ENCODE results near the gene AGAP5. TPM values are rescaled to one million over a fixed set of nuclear protein-coding genes. Genes with fewer than 3 reads are reported as not detected.

Gene AGAP5
- total RNA-seq, 5 donors from 2014 or later (not counting 1 experiment from before 2014, with no cell fraction given): 11.6 to 17.0 (median 14.7) TPM

DNA sequence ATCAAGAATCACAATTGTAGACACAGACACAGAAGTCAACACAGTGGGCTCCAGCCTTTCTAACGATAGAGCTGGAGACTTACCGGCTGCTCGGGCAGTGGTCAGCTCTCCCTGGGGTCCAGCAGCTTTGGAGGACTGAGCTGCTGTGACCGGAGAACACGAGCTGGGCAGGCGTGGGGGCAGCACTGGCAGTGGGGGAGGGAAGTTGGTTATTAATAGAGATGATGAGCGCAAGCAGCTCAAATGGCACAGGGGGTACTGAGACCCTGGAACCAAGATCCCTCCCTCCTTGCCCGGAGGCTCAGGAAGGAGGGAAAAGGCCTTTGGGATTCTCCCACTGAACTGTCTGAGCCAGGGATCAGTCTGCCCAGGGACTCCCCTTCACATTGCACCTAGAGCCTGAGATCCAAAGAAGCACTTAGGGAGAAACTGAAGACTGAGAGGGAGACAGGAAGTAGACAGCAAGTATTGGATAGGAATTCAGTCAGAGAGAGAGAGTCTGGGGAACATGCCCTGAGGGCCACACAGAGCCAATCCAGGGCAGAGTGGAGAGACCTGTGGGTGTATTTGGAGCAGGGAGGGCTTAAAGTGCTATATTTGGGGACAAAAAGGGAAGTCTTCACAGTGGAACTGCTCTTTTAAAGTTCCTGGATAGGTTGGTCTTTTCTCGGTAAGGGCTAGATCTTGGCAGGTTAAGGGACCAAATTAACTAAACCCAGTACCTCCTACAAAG lies 56.4 kb downstream of the AGAP5 start, which contains the start of gene MYOZ1:
Gene MYOZ1, minus strand, starts transcription at position 147 of the 733 bp plus-strand sequence. CDS start 1,457 bp downstream, outside the sequence.
- Mint-ChIP-seq H3K4me1 (peaks cover 4 to 10% (median 4%) of the 10 kb centered on the region in 3 donors), H3K9me3 (no peaks in the 10 kb centered on the region), H3K27ac (no peak within 1 kb of the TSS), H3K27me3 (peaks cover 2 to 9% of the 10 kb centered on the region in 2 donors), H3K36me3 (no peaks in the 10 kb centered on the region), H3K4me3 (no peak within 1 kb of the TSS)
- H3K36me3 ChIP-seq (ENCODE audit: control insufficient read depth in 2 of 2, extremely low read depth in 1 of 2, insufficient read depth in 1 of 2, low read length in 1 of 2): no peaks in the 10 kb centered on the region
- peaks cover 0 to 2% of the 10 kb centered on the region in 2 experiments for H3K4me1 ChIP-seq (ENCODE audit: control insufficient read depth in 1 of 2, extremely low read depth in 1 of 2, insufficient read depth in 2 of 2, low read length in 2 of 2)
- no peak within 1 kb of the TSS for H3K27ac ChIP-seq (ENCODE audit: low read length)
- H3K9me3 ChIP-seq: no peaks in the 10 kb centered on the region
- ATAC-seq (replicated peaks in 1 of 4) (no peak), DNase-seq (no peak)
- ChIA-PET POLR2A (interaction anchor here in 1 of 2 donors (0.7 kb wide), 1 partner anchor 1256 kb away, joined by 3 read pairs; no protein-coding TSS in a partner anchor), CTCF (interaction anchor here in 1 of 2 donors (1.2 to 1.6 kb wide), 2 partner anchors 16 to 40 kb away, joined by 3 to 5 read pairs; no protein-coding TSS in a partner anchor)
- no peak within 1 kb of the TSS for H3K4me3 ChIP-seq (ENCODE audit: control insufficient read depth in 1 of 2, extremely low read depth in 1 of 2, low read length in 1 of 2)
- 95% methylated on average over 6 of the region's 9 CpGs for WGBS (ENCODE audit: insufficient coverage)
- H3K27me3 ChIP-seq (replicated peaks in 1 of 2; ENCODE audit: control insufficient read depth in 2 of 2, extremely low read depth in 1 of 2, insufficient read depth in 2 of 2, low read length in 1 of 2): peaks cover 0 to 17% of the 10 kb centered on the region in 2 experiments

DNA sequence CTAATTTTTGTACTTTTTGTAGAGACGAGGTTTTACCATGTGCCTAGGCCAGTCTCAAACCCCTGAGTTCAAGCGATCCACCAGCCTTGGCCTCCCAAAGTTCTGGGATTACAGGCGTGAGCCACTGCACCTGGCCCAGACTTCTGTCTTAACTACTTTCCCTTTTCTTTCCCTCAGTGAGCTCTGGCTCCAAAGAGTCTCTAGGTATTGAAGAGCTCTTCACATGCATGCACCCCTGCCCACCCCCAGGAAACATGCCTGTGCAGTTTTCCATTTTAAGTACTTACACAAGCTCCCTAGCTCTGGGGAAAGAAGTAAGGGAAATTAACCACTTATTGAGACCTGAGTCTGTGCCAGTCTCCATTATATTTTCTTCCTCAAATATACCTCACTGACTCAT lies 58.6 kb downstream of the AGAP5 start:
- Histone ChIP-seq H3K4me3 (ENCODE audit: control insufficient read depth in 1 of 2, extremely low read depth in 1 of 2, low read length in 1 of 2) (no peak overlapping the region), H3K9me3 (no peaks in the 10 kb centered on the region), H3K36me3 (ENCODE audit: control insufficient read depth in 2 of 2, extremely low read depth in 1 of 2, insufficient read depth in 1 of 2, low read length in 1 of 2) (no peaks in the 10 kb centered on the region), H3K4me1 (ENCODE audit: control insufficient read depth in 1 of 2, extremely low read depth in 1 of 2, insufficient read depth in 2 of 2, low read length in 2 of 2) (peaks cover 0 to 2% of the 10 kb centered on the region in 2 experiments), H3K27me3 (replicated peaks in 1 of 2; ENCODE audit: control insufficient read depth in 2 of 2, extremely low read depth in 1 of 2, insufficient read depth in 2 of 2, low read length in 1 of 2) (peaks cover 0 to 22% of the 10 kb centered on the region in 2 experiments), H3K27ac (ENCODE audit: low read length) (no peak overlapping the region)
- Mint-ChIP-seq H3K4me1 (peaks cover 3 to 5% (median 3%) of the 10 kb centered on the region in 3 donors), H3K27ac (no peak overlapping the region), H3K36me3 (no peaks in the 10 kb centered on the region), H3K9me3 (no peaks in the 10 kb centered on the region), H3K27me3 (peaks cover 2 to 9% of the 10 kb centered on the region in 2 donors), H3K4me3 (no peak overlapping the region)
- POLR2A ChIA-PET: no interaction called here
- WGBS (ENCODE audit: insufficient coverage): 86% methylated on average over 3 of the region's 3 CpGs
- CTCF ChIA-PET: no interaction called here
- no peak for ATAC-seq (replicated peaks in 1 of 4)
- no peak for DNase-seq

DNA sequence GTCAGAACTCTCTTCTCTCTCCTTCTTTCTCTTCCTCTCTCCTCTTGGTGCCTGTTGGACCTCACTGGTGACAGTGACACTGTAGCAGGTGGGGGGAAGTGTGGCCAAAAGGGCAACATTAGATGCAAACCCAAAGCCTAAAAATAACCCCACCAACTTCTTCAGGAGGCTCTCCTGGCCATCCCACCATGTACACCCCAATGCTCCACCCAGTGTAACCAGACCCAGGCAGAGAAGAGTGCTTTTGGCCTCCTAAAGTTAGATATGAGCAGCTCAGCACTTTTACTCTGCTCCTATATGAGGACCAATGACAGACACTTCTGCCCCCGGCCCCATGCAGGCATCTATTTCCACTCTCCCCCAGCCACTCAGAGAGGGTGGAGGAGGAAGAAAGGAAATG lies 62.1 kb downstream of the AGAP5 start:
- Histone ChIP-seq H3K4me3 (ENCODE audit: control insufficient read depth in 1 of 2, extremely low read depth in 1 of 2, low read length in 1 of 2) (no peak overlapping the region), H3K36me3 (ENCODE audit: control insufficient read depth in 2 of 2, extremely low read depth in 1 of 2, insufficient read depth in 1 of 2, low read length in 1 of 2) (no peaks in the 10 kb centered on the region), H3K9me3 (no peaks in the 10 kb centered on the region), H3K27me3 (replicated peaks in 1 of 2; ENCODE audit: control insufficient read depth in 2 of 2, extremely low read depth in 1 of 2, insufficient read depth in 2 of 2, low read length in 1 of 2) (peaks cover 0 to 8% of the 10 kb centered on the region in 2 experiments), H3K4me1 (ENCODE audit: control insufficient read depth in 1 of 2, extremely low read depth in 1 of 2, insufficient read depth in 2 of 2, low read length in 2 of 2) (no peaks in the 10 kb centered on the region), H3K27ac (ENCODE audit: low read length) (no peak overlapping the region)
- Mint-ChIP-seq H3K9me3 (no peaks in the 10 kb centered on the region), H3K4me3 (no peak overlapping the region), H3K36me3 (no peaks in the 10 kb centered on the region), H3K27ac (no peak overlapping the region), H3K4me1 (no peaks in the 10 kb centered on the region), H3K27me3 (peaks cover 0 to 4% of the 10 kb centered on the region in 2 donors)
- no peak for ATAC-seq (replicated peaks in 1 of 4)
- CTCF ChIA-PET: no interaction called here
- POLR2A ChIA-PET: interaction anchor here in 1 of 2 donors (1.1 kb wide), 1 partner anchor 10 kb away, joined by 3 read pairs; no protein-coding TSS in a partner anchor
- WGBS (ENCODE audit: insufficient coverage): no CpG with 5 or more reads among the region's 1 CpG
- no peak for DNase-seq

DNA sequence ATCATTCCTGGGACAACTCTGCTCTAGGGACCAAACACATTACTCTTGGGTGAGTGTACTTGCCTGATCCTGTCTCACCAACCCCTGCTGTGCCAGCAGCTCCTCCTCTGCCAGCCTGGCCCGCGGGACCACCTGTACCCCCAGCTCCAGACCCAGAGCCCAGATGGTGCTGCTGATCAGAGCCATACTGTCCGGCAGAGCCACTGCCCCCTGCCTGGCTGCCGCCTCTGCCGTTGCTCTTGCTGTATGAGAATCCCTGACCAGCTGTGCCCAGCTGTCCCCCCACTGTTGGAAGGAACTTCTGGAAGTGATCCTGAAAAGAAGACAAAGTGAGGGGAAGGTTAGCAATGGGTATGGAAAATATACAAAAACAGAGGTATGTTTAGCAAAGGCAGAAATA lies 63.5 kb downstream of the AGAP5 start:
- Mint-ChIP-seq H3K4me1 (no peaks in the 10 kb centered on the region), H3K27me3 (peaks cover 0 to 4% of the 10 kb centered on the region in 2 donors), H3K36me3 (no peaks in the 10 kb centered on the region), H3K4me3 (no peak overlapping the region), H3K27ac (no peak overlapping the region), H3K9me3 (no peaks in the 10 kb centered on the region)
- WGBS (ENCODE audit: insufficient coverage): 71% methylated on average over 2 of the region's 5 CpGs
- DNase-seq (no peak), ATAC-seq (replicated peaks in 1 of 4) (no peak)
- peaks cover 0 to 6% of the 10 kb centered on the region in 2 experiments for H3K27me3 ChIP-seq (replicated peaks in 1 of 2; ENCODE audit: control insufficient read depth in 2 of 2, extremely low read depth in 1 of 2, insufficient read depth in 2 of 2, low read length in 1 of 2)
- H3K9me3 ChIP-seq: no peaks in the 10 kb centered on the region
- CTCF ChIA-PET: no interaction called here
- H3K36me3 ChIP-seq (ENCODE audit: control insufficient read depth in 2 of 2, extremely low read depth in 1 of 2, insufficient read depth in 1 of 2, low read length in 1 of 2): no peaks in the 10 kb centered on the region
- POLR2A ChIA-PET: no interaction called here
- H3K4me1 ChIP-seq (ENCODE audit: control insufficient read depth in 1 of 2, extremely low read depth in 1 of 2, insufficient read depth in 2 of 2, low read length in 2 of 2): no peaks in the 10 kb centered on the region
- H3K4me3 ChIP-seq (ENCODE audit: control insufficient read depth in 1 of 2, extremely low read depth in 1 of 2, low read length in 1 of 2): no peak overlapping the region
- no peak overlapping the region for H3K27ac ChIP-seq (ENCODE audit: low read length)

DNA sequence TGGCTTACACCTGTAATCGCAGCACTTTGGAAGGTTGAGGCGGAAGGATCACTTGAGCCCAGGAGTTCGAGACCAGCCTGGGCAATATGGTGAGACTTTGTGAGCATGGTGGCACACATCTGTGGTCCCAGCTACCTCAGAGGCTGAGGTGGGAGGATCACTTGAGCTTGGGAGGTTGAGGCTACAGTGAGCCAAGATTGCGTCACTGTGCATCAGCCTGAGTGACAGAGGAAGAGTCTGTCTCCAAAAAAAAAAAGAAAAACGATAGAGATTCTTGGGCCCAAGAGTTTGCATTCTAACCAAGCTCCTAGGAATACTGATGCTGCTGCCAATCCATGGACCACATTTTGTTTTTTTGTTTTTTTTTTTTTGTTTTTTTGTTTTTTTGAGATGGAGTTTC lies 68.7 kb downstream of the AGAP5 start:
- Histone ChIP-seq H3K27me3 (replicated peaks in 1 of 2; ENCODE audit: control insufficient read depth in 2 of 2, extremely low read depth in 1 of 2, insufficient read depth in 2 of 2, low read length in 1 of 2) (no peaks in the 10 kb centered on the region), H3K9me3 (no peaks in the 10 kb centered on the region), H3K4me1 (ENCODE audit: control insufficient read depth in 1 of 2, extremely low read depth in 1 of 2, insufficient read depth in 2 of 2, low read length in 2 of 2) (peaks cover 8 to 17% of the 10 kb centered on the region in 2 experiments), H3K27ac (ENCODE audit: low read length) (no peak overlapping the region), H3K4me3 (ENCODE audit: control insufficient read depth in 1 of 2, extremely low read depth in 1 of 2, low read length in 1 of 2) (no peak overlapping the region), H3K36me3 (ENCODE audit: control insufficient read depth in 2 of 2, extremely low read depth in 1 of 2, insufficient read depth in 1 of 2, low read length in 1 of 2) (no peaks in the 10 kb centered on the region)
- peaks cover 5 to 26% (median 20%) of the 10 kb centered on the region in 3 donors for H3K4me1 Mint-ChIP-seq
- no peaks in the 10 kb centered on the region for H3K36me3 Mint-ChIP-seq
- no peak overlapping the region for H3K4me3 Mint-ChIP-seq
- ATAC-seq (replicated peaks in 1 of 4) (no peak), DNase-seq (no peak)
- ChIA-PET POLR2A (no interaction called here), CTCF (no interaction called here)
- WGBS (ENCODE audit: insufficient coverage): 96% methylated on average over 5 of the region's 5 CpGs
- H3K27me3 Mint-ChIP-seq: no peaks in the 10 kb centered on the region
- no peaks in the 10 kb centered on the region for H3K9me3 Mint-ChIP-seq
- H3K27ac Mint-ChIP-seq: no peak overlapping the region

DNA sequence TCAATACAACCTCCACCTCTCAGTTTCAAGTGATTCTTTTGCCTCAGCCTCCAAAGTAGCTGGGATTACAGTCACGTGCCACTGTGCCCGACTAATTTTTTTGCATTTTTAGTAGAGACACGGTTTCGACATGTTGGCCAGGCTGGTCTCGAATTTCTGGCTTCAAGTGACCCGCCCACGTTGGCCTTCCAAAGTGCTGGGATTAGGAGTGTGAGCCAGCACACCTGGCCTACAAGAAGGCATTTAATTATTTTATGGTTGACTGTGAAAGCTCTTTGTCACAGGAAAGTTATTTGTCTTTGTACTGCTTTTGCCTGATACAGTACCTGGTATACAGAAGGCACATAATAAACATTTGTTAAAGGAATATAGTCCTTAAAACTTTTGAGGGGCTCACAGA lies 69.5 kb downstream of the AGAP5 start:
- Mint-ChIP-seq H3K36me3 (no peaks in the 10 kb centered on the region), H3K27ac (no peak overlapping the region), H3K9me3 (no peaks in the 10 kb centered on the region), H3K27me3 (no peaks in the 10 kb centered on the region), H3K4me3 (no peak overlapping the region), H3K4me1 (peaks cover 5 to 26% (median 20%) of the 10 kb centered on the region in 3 donors)
- Histone ChIP-seq H3K36me3 (ENCODE audit: control insufficient read depth in 2 of 2, extremely low read depth in 1 of 2, insufficient read depth in 1 of 2, low read length in 1 of 2) (no peaks in the 10 kb centered on the region), H3K27ac (ENCODE audit: low read length) (no peak overlapping the region), H3K27me3 (replicated peaks in 1 of 2; ENCODE audit: control insufficient read depth in 2 of 2, extremely low read depth in 1 of 2, insufficient read depth in 2 of 2, low read length in 1 of 2) (no peaks in the 10 kb centered on the region), H3K4me1 (ENCODE audit: control insufficient read depth in 1 of 2, extremely low read depth in 1 of 2, insufficient read depth in 2 of 2, low read length in 2 of 2) (peaks cover 8 to 17% of the 10 kb centered on the region in 2 experiments), H3K4me3 (ENCODE audit: control insufficient read depth in 1 of 2, extremely low read depth in 1 of 2, low read length in 1 of 2) (no peak overlapping the region), H3K9me3 (no peaks in the 10 kb centered on the region)
- 97% methylated on average over 7 of the region's 7 CpGs for WGBS (ENCODE audit: insufficient coverage)
- DNase-seq (no peak), ATAC-seq (replicated peaks in 1 of 4) (no peak)
- ChIA-PET CTCF (no interaction called here), POLR2A (no interaction called here)

All from T-cell (primary cell).